ENCODE measurements around the gene BBS10. TPM values are rescaled to one million over a fixed set of nuclear protein-coding genes. Genes with fewer than 3 reads are reported as not detected.

Gene BBS10
- total RNA-seq (10 to 100 TPM; 10.9 to 12.3 TPM), polyA plus RNA-seq (ENCODE audit: insufficient read length in 6 of 6) (10 to 100 TPM; 27.5 to 33.3 (median 28.2) TPM)
- long read RNA-seq, donor 1, transcript BBS10-201 (2 exons, 3,595 nt), result major isoform, 6 of 6 reads
- long read RNA-seq, donor 1, partial matches to known transcripts, result 0 of 6 reads
- long read RNA-seq, donor 1, other reads (novel, unspliced or antisense), result 0 of 6 reads
- long read RNA-seq, donor 2, transcript BBS10-201 (2 exons, 3,595 nt), result major isoform, 5 of 5 reads
- long read RNA-seq, donor 2, partial matches to known transcripts, result 0 of 5 reads
- long read RNA-seq, donor 2, other reads (novel, unspliced or antisense), result 0 of 5 reads
- long read RNA-seq, donor 3, partial matches to known transcripts, result 0 of 1 reads
- long read RNA-seq, donor 3, other reads (novel, unspliced or antisense), result 0 of 1 reads
- long read RNA-seq, donor 4, partial matches to known transcripts, result 0 of 1 reads
- long read RNA-seq, donor 4, other reads (novel, unspliced or antisense), result 0 of 1 reads
- long read RNA-seq, donor 5, partial matches to known transcripts, result 0 of 3 reads
- long read RNA-seq, donor 5, other reads (novel, unspliced or antisense), result 0 of 3 reads
- long read RNA-seq, donor 6, transcript BBS10-201 (2 exons, 3,595 nt), result major isoform, 9 of 9 reads
- long read RNA-seq, donor 6, partial matches to known transcripts, result 0 of 9 reads
- long read RNA-seq, donor 6, other reads (novel, unspliced or antisense), result 0 of 9 reads
- long read RNA-seq, donor 7, partial matches to known transcripts, result 0 of 2 reads
- long read RNA-seq, donor 7, other reads (novel, unspliced or antisense), result 0 of 2 reads
- long read RNA-seq, donor 8, transcript BBS10-201 (2 exons, 3,595 nt), result major isoform, 5 of 5 reads
- long read RNA-seq, donor 8, partial matches to known transcripts, result 0 of 5 reads
- long read RNA-seq, donor 8, other reads (novel, unspliced or antisense), result 0 of 5 reads
- long read RNA-seq, donor 9, result 0 reads
- long read RNA-seq, donor 10, partial matches to known transcripts, result 0 of 1 reads
- long read RNA-seq, donor 10, other reads (novel, unspliced or antisense), result 1 of 1 reads
- long read RNA-seq, donor 11, transcript BBS10-201 (2 exons, 3,595 nt), result major isoform, 6 of 6 reads
- long read RNA-seq, donor 11, partial matches to known transcripts, result 0 of 6 reads
- long read RNA-seq, donor 11, other reads (novel, unspliced or antisense), result 0 of 6 reads
- long read RNA-seq, donor 12, partial matches to known transcripts, result 0 of 4 reads
- long read RNA-seq, donor 12, other reads (novel, unspliced or antisense), result 0 of 4 reads

DNA sequence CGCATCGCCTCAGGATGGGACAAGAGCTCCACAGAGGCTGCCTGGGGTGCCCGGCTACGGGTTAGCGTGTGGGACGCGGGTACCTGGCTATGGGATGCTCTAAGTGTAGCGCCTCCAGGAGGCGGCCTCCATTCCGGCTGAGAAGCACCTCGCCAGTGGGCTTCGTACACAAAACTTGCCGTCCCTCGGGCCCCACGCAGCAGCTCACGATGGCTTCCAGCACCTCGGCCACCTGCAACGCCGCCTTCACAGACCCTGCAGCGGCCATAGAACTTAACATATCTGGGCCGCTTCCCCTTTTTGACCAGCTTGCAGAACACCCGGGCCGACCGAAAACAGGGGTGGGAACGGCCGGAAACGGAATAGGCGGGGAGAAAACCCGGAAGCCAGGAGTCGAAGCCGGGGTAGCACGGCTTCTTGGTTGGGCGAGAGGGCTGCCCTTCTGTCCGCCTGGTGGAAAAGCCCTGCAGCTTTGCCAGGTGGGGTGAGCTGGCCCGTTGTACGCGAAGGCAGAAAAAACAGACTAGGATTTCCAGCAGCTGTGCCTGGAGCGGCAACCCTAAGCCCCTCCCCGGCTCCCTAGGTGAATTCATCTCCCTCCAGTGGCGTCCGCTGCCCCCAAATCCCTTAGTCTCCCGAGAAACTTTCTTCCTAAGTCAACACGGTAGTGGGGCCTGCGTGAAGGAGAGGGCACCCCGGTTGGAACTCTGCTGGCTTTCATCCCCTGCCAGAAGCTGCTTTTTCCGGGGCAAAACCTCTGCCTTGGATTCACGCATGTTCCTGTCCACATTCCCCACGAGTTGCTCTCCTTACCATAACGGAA lies at the start of gene BBS10:
Gene BBS10 (minus strand): TSS at position 337 of the 823 bp plus-strand sequence. CDS start 57 bp downstream, at position 280.
- Histone ChIP-seq H3K9me3 (no peaks in the 10 kb centered on the region), H3K27ac (peak within 1 kb of the TSS; percentile 89 to 93), H3K36me3 (no peaks in the 10 kb centered on the region), H3K27me3 (no peaks in the 10 kb centered on the region), H3K4me3 (peak within 1 kb of the TSS; percentile 69 to 78), H3K4me1 (peaks cover 3 to 20% of the 10 kb centered on the region in 2 donors)
- peak; percentile 88 to 96 (median 93) for DNase-seq
- intact Hi-C loops (cut with DNase I), result loop anchor here in 1 of 2 donors (10.0 kb wide), 1 partner anchor 283 kb away; no protein-coding TSS in a partner anchor
- peak; percentile 32 to 35 for TF ChIP-seq CTCF (IDR thresholded peaks at IDR 0.05)
- ATAC-seq, result peak; percentile 98

- peaks cover 0 to 67% of the 10 kb centered on the region in 2 donors for H3K36me3 ChIP-seq
- no peak overlapping the region for H3K27ac ChIP-seq
- H3K27me3 ChIP-seq, result no peaks in the 10 kb centered on the region
- intact Hi-C loops (cut with DNase I), result no loop called here
- H3K4me3 ChIP-seq, result no peak overlapping the region
- no peaks in the 10 kb centered on the region for H3K4me1 ChIP-seq
- no peaks in the 10 kb centered on the region for H3K9me3 ChIP-seq
- no peak for TF ChIP-seq CTCF (IDR thresholded peaks at IDR 0.05)
- no peak for ATAC-seq
- no peak for DNase-seq
Measured at GRCh38 chr12:76391461-76391860, 43.2 kb upstream of the BBS10 start.

GRCh38 chr12:76387614-76388013 lies 39.4 kb upstream of the BBS10 start:
- TF ChIP-seq CTCF (IDR thresholded peaks at IDR 0.05), result no peak
- intact Hi-C loops (cut with DNase I), result loop anchor here in 1 of 2 donors (10.0 kb wide), 1 partner anchor 197 kb away; no protein-coding TSS in a partner anchor
- H3K9me3 ChIP-seq, result no peaks in the 10 kb centered on the region
- H3K27ac ChIP-seq, result no peak overlapping the region
- H3K4me1 ChIP-seq, result no peaks in the 10 kb centered on the region
- H3K36me3 ChIP-seq, result peaks cover 0 to 80% of the 10 kb centered on the region in 2 donors
- DNase-seq (no peak), ATAC-seq (no peak)
- no peak overlapping the region for H3K4me3 ChIP-seq
- no peaks in the 10 kb centered on the region for H3K27me3 ChIP-seq

- intact Hi-C loops (cut with DNase I), result loop anchor here in 1 of 2 donors (10.0 kb wide), 1 partner anchor 200 kb away; no protein-coding TSS in a partner anchor
- no peaks in the 10 kb centered on the region for H3K4me1 ChIP-seq
- DNase-seq (no peak), ATAC-seq (no peak)
- TF ChIP-seq CTCF (IDR thresholded peaks at IDR 0.05), result no peak
- H3K4me3 ChIP-seq, result no peak overlapping the region
- H3K27ac ChIP-seq, result no peak overlapping the region
- peaks cover 0 to 56% of the 10 kb centered on the region in 2 donors for H3K36me3 ChIP-seq
- no peaks in the 10 kb centered on the region for H3K9me3 ChIP-seq
- no peaks in the 10 kb centered on the region for H3K27me3 ChIP-seq
Measured at GRCh38 chr12:76384560-76384959, 36.3 kb upstream of the BBS10 start.

Data from left lung (tissue), 14 donors.